Adrenal gland (tissue), 12 donors: ENCODE results near the gene ARHGEF12. TPM values are rescaled to one million over a fixed set of nuclear protein-coding genes. Genes with fewer than 3 reads are reported as not detected.

Experiments
- DNase-seq, 7 donors: peaks; one replicate each; pipeline ENCODE4 v3.0.0-alpha.2; 2019 to 2020
- H3K27ac ChIP-seq, 5 donors: fragments of 200-600 bp; sonication (generic) in 4 of 5; 1 replicate in 3 of 5; 2 replicates in 2 of 5; pipeline versions ENCODE4 v1.5.1 to v1.8.0; 2016 to 2020; ENCODE audit warnings: mild to moderate bottlenecking in 1 of 5
- H3K27me3 ChIP-seq: fragments of 200-600 bp; 2 replicates; pipeline ENCODE4 v1.8.0; 2021
- H3K36me3 ChIP-seq, 2 donors: fragments of 200-600 bp; replicated peaks in 1 of 2; 1 replicate in 1 of 2; 2 replicates in 1 of 2; pipeline versions ENCODE4 v1.5.1 to v1.8.0; 2018 to 2022
- H3K4me1 ChIP-seq, 2 donors: fragments of 200-600 bp; replicated peaks in 1 of 2; 1 replicate in 1 of 2; 2 replicates in 1 of 2; pipeline versions ENCODE4 v1.5.1 to v1.8.0; 2018 to 2021
- H3K4me3 ChIP-seq, 4 donors: fragments of 200-600 bp; sonication (generic) in 3 of 4; one replicate each; pipeline ENCODE4 v1.5.1; 2016 to 2018
- H3K9me3 ChIP-seq, 3 donors: fragments of 200-600 bp; sonication (generic) in 1 of 3; replicated peaks in 1 of 3; 1 replicate in 2 of 3; 2 replicates in 1 of 3; pipeline versions ENCODE4 v1.5.1 to v1.8.0; 2016 to 2021
- POLR2A ChIP-seq, 2 donors: fragments of 450-650 bp; IDR thresholded peaks; one replicate each; pipeline ENCODE4 v1.6.1; 2017; ENCODE audit warnings: antibody characterized with exemption in 2 of 2, mild to moderate bottlenecking in 2 of 2, moderate library complexity in 1 of 2
- WGBS, 4 donors: extraction: QIAGEN DNeasy Blood & Tissue Kit in 2 of 4; methylation state at CpG; one replicate each; pipeline versions ENCODE4 v1.1.5 to v1.1.7; 2013 to 2017; 5-methylcytosine and 5-hydroxymethylcytosine counted together
- intact Hi-C, 2 donors: fragments of 100-400 bp; cut with DNase I; formaldehyde crosslinking; loops; one replicate each; pipeline versions ENCODE4 v1.14.1 to v1.15.0; 2022 to 2023
- polyA plus RNA-seq, 3 donors: library from polyadenylated mRNA; stranded (reverse); fragments of 200-250 nt in 2 of 3; fragments of 350-450 nt in 1 of 3; fragmentation: Illumina TruSeq in 1 of 3; extraction: RNeasy Lipid Tissue Mini Kit (QIAGEN cat#74804) in 1 of 3; gene quantifications; one replicate each; pipeline ENCODE4 v1.2.3, GENCODE V29; 2013 to 2014
- total RNA-seq, 9 donors: library from RNA; depleted of rRNA in 4 of 9; stranded (reverse); fragments of >200 nt in 4 of 9; fragments of 120-200 nt in 1 of 9; fragmentation: NEBNext Ultra II Directional in 1 of 9; extraction: Animal tissue kit (Norgen Biotek cat#: 25700) in 1 of 9; gene quantifications; one replicate each; pipeline versions ENCODE4 v1.1.0 to v1.2.4, GENCODE V29; 2013 to 2023
- TF ChIP-seq, protein P1 (sequence below), 6 experiments: fragments of 450-650 bp in 4 of 6; fragments of 200-600 bp in 2 of 6; sonication (generic) in 1 of 6; IDR thresholded peaks; 1 replicate in 5 of 6; 2 replicates in 1 of 6; pipeline versions ENCODE4 v1.5.1 to v1.8.0; 2016 to 2021; ENCODE audit warnings: antibody characterized with exemption in 6 of 6, mild to moderate bottlenecking in 2 of 6, moderate library complexity in 1 of 6
- donor health status: healthy with polysubstance abuse.
- donor health status: Bipolar disorder and iron deficiency.
- donor health status: DM: yes; HTN: yes; CAD: no.
- donor health status: DM: no; HTN: no; CAD: no.
- donor health status: DM: no; HTN: no; CAD: no.
- donor health status: DM: yes; HTN: yes; CAD: no.

The ARHGEF12 gene
- total and polyA plus RNA-seq, 12 donors: 20.2 to 125 (median 94.2) TPM

DNA sequence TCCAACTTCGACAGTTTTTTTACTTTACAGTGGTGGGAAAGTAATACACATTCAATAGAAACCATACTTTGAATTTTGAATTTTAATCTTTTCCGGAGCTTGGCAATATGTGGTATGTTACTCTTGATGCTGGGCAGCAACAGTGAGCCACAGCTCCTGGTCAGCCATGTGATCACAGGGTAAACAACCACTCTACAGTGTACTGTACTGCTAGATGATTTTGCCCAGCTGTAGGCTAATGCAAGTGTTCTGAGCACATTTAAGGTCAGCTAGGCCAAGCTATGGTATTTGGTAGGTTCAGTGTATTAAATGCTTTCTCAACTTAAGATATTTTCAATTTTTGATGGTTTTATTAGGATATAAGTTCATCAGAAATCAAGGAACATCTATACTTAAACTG lies 126.6 kb downstream of the ARHGEF12 start:
- Histone ChIP-seq H3K9me3 (no peaks in the 10 kb centered on the region), H3K36me3 (peaks cover 0 to 89% of the 10 kb centered on the region in 2 donors), H3K27me3 (no peaks in the 10 kb centered on the region), H3K27ac (no peak overlapping the region), H3K4me1 (no peaks in the 10 kb centered on the region), H3K4me3 (no peak overlapping the region)
- WGBS, 4 donors: 90 to 98% (median 95%) methylated on average over 2 of the region's 2 CpGs
- intact Hi-C loops: no loop called here
- no peak for DNase-seq
- no peak for TF ChIP-seq POLR2A (IDR thresholded peaks at IDR 0.05)
- TF ChIP-seq, protein P1, sequence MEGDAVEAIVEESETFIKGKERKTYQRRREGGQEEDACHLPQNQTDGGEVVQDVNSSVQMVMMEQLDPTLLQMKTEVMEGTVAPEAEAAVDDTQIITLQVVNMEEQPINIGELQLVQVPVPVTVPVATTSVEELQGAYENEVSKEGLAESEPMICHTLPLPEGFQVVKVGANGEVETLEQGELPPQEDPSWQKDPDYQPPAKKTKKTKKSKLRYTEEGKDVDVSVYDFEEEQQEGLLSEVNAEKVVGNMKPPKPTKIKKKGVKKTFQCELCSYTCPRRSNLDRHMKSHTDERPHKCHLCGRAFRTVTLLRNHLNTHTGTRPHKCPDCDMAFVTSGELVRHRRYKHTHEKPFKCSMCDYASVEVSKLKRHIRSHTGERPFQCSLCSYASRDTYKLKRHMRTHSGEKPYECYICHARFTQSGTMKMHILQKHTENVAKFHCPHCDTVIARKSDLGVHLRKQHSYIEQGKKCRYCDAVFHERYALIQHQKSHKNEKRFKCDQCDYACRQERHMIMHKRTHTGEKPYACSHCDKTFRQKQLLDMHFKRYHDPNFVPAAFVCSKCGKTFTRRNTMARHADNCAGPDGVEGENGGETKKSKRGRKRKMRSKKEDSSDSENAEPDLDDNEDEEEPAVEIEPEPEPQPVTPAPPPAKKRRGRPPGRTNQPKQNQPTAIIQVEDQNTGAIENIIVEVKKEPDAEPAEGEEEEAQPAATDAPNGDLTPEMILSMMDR (IDR thresholded peaks at IDR 0.05): no peak

DNA sequence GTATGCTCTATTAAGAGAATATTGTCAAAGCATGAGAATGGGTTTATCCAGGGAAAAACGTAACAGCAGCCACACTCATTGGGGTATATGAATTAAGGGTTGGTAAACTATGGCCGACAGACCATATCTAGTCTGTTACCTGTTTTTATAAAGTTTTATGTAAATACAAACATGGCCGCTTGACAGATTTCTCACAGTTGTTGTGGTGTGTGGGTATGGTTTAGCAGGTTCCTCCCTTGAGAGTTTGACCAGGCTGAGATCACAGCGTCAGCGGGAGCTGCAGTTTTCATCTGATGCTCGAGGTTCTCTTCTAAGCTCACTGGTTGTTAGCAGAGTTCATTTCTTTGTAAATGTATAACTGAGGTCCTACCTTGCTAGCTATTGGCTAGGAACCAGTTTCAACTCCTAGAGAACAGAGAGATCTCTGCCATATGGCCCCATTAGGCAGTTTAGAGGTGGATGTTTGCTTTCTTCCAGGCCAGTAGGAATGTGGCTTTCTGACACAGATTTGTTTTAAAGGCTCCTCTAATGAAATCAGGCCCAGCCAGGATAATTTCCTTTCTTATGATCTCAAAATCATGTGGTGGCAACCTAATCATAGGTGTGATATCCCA lies 129.8 kb downstream of the ARHGEF12 start:
- whole genome bisulfite sequencing, 4 donors: 94 to 97% (median 96%) methylated on average over 6 of the region's 6 CpGs
- intact Hi-C loops: no loop called here
- Histone ChIP-seq H3K27ac (no peak overlapping the region), H3K4me1 (no peaks in the 10 kb centered on the region), H3K4me3 (no peak overlapping the region), H3K27me3 (no peaks in the 10 kb centered on the region), H3K36me3 (peaks cover 0 to 87% of the 10 kb centered on the region in 2 donors), H3K9me3 (no peaks in the 10 kb centered on the region)
- TF ChIP-seq, protein P1 (IDR thresholded peaks at IDR 0.05): no peak
- TF ChIP-seq POLR2A (IDR thresholded peaks at IDR 0.05): no peak
- no peak for DNase-seq

DNA sequence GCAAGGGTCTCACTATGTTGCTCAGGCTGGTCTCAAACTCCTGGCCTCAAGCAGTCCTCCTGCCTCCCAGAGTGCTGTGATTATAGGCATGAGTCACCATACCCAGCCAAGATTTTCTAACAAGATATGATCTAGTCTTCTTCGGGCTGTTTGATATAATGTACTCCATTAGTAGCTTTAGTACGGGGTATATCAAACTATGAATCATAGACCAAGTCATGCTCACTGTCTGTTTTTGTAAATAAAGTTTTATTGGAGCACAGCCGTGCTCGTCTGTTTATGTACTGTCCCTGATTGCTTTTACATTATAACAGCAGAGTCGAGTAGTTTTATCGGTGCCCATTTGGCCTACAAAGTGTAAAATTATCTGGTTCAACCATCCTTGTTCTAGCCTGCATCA lies 131.4 kb downstream of the ARHGEF12 start:
- no peak for DNase-seq
- H3K27ac ChIP-seq: no peak overlapping the region
- peaks cover 0 to 77% of the 10 kb centered on the region in 2 donors for H3K36me3 ChIP-seq
- no peaks in the 10 kb centered on the region for H3K9me3 ChIP-seq
- TF ChIP-seq, protein P1 (IDR thresholded peaks at IDR 0.05): no peak
- TF ChIP-seq POLR2A (IDR thresholded peaks at IDR 0.05): no peak
- intact Hi-C loops: no loop called here
- no peak overlapping the region for H3K4me3 ChIP-seq
- H3K27me3 ChIP-seq: no peaks in the 10 kb centered on the region
- 90 to 94% (median 92%) methylated on average over 6 of the region's 6 CpGs for WGBS, 4 donors
- no peaks in the 10 kb centered on the region for H3K4me1 ChIP-seq

DNA sequence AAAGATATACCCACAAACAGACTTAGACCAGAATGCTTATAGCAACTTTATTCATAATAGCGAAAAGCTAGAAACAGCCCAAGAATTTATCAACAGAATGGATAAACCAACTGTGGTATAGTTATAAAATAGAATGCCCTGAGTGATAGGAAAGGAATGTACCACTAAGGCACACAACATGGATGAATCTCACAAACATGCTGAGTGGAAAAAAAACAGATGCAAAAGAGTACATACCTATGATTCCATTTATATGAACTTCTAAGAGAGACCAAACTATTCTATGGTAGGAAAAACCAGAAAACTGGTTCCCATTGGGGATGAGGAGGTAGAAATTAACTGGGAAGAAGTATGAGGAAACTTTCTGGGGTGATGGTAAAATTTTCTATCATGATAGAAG lies 134.9 kb downstream of the ARHGEF12 start:
- DNase-seq: no peak
- no peaks in the 10 kb centered on the region for H3K27me3 ChIP-seq
- peaks cover 0 to 80% of the 10 kb centered on the region in 2 donors for H3K36me3 ChIP-seq
- intact Hi-C loops: loop anchor here in 1 of 2 donors (10.0 kb wide), 1 partner anchor 136 kb away; the partner anchor contains the start of gene ARHGEF12
- WGBS, 4 donors: 97 to 100% (median 100%) methylated on average over 1 of the region's 1 CpG
- H3K9me3 ChIP-seq: no peaks in the 10 kb centered on the region
- TF ChIP-seq POLR2A (IDR thresholded peaks at IDR 0.05): no peak
- TF ChIP-seq, protein P1 (IDR thresholded peaks at IDR 0.05): no peak
- H3K27ac ChIP-seq: no peak overlapping the region
- H3K4me1 ChIP-seq: no peaks in the 10 kb centered on the region
- H3K4me3 ChIP-seq: no peak overlapping the region
